Effector memory CD4-positive, alpha-beta T cell (primary cell): ENCODE results near the gene TUBA3C.

Experiments
- DNase-seq, 3 donors: peaks; one replicate each; pipeline ENCODE4 v3.0.0-alpha.2; 2020
- H3K27ac ChIP-seq: 2 replicates; pipeline ENCODE4 v1.7.0; 2013; ENCODE audit warnings: mild to moderate bottlenecking, low read length, moderate library complexity; ENCODE audit not compliant: insufficient read depth, poor library complexity, severe bottlenecking
- H3K27me3 ChIP-seq: replicated peaks from 2 replicates; pipeline ENCODE4 v1.7.0; 2013; ENCODE audit warnings: mild to moderate bottlenecking, low read length; ENCODE audit not compliant: insufficient read depth, control insufficient read depth, poor library complexity, severe bottlenecking
- H3K36me3 ChIP-seq: 2 replicates; pipeline ENCODE4 v1.7.0; 2013; ENCODE audit warnings: mild to moderate bottlenecking, low read length, moderate library complexity; ENCODE audit not compliant: control insufficient read depth, insufficient read depth
- H3K4me1 ChIP-seq: 2 replicates; pipeline ENCODE4 v1.7.0; 2013; ENCODE audit warnings: low read length, mild to moderate bottlenecking; ENCODE audit not compliant: control insufficient read depth, insufficient read depth, poor library complexity, severe bottlenecking
- H3K4me3 ChIP-seq: 2 replicates; pipeline ENCODE4 v1.7.0; 2013; ENCODE audit warnings: low read length, low read depth, mild to moderate bottlenecking; ENCODE audit not compliant: insufficient read depth, poor library complexity, severe bottlenecking
- H3K9me3 ChIP-seq: 2 replicates; pipeline ENCODE4 v1.7.0; 2013; ENCODE audit warnings: mild to moderate bottlenecking, low read length, moderate library complexity; ENCODE audit not compliant: control insufficient read depth

TUBA3C gene

GRCh38 chr13:19169496-19169895 lies 12.1 kb downstream of the TUBA3C start:
- no peak for DNase-seq
- H3K4me3 ChIP-seq: no peak overlapping the region
- no peak overlapping the region for H3K27ac ChIP-seq
- no peaks in the 10 kb centered on the region for H3K27me3 ChIP-seq
- H3K4me1 ChIP-seq: no peaks in the 10 kb centered on the region
- H3K36me3 ChIP-seq: no peaks in the 10 kb centered on the region
- no peaks in the 10 kb centered on the region for H3K9me3 ChIP-seq

- no peaks in the 10 kb centered on the region for H3K4me1 ChIP-seq
- H3K27ac ChIP-seq: no peak overlapping the region
Measured at GRCh38 chr13:19161308-19161707, 20.3 kb downstream of the TUBA3C start.

GRCh38 chr13:19159761-19160420 lies 21.7 kb downstream of the TUBA3C start:
- Histone ChIP-seq H3K9me3 (no peaks in the 10 kb centered on the region), H3K36me3 (no peaks in the 10 kb centered on the region), H3K27ac (no peak overlapping the region)

More at GRCh38 chr13:19161308-19161707, 20.3 kb downstream of the TUBA3C start:
- no peaks in the 10 kb centered on the region for H3K9me3 ChIP-seq
- no peaks in the 10 kb centered on the region for H3K36me3 ChIP-seq
- no peaks in the 10 kb centered on the region for H3K27me3 ChIP-seq
- no peak for DNase-seq
- H3K4me3 ChIP-seq: no peak overlapping the region

GRCh38 chr13:19159181-19159580 lies 22.4 kb downstream of the TUBA3C start:
- no peaks in the 10 kb centered on the region for H3K4me1 ChIP-seq
- H3K27ac ChIP-seq: no peak overlapping the region
- H3K27me3 ChIP-seq: no peaks in the 10 kb centered on the region
- no peaks in the 10 kb centered on the region for H3K36me3 ChIP-seq
- H3K4me3 ChIP-seq: no peak overlapping the region
- H3K9me3 ChIP-seq: no peaks in the 10 kb centered on the region
- no peak for DNase-seq

More at GRCh38 chr13:19159761-19160420, 21.7 kb downstream of the TUBA3C start:
- Histone ChIP-seq H3K4me1 (no peaks in the 10 kb centered on the region), H3K4me3 (no peak overlapping the region), H3K27me3 (no peaks in the 10 kb centered on the region)
- DNase-seq: no peak

- no peaks in the 10 kb centered on the region for H3K9me3 ChIP-seq
Measured at GRCh38 chr13:19158526-19159174, 23.0 kb downstream of the TUBA3C start.

GRCh38 chr13:19158006-19158405 lies 23.6 kb downstream of the TUBA3C start:
- no peaks in the 10 kb centered on the region for H3K36me3 ChIP-seq
- no peaks in the 10 kb centered on the region for H3K9me3 ChIP-seq
- no peaks in the 10 kb centered on the region for H3K4me1 ChIP-seq
- no peak overlapping the region for H3K4me3 ChIP-seq
- no peaks in the 10 kb centered on the region for H3K27me3 ChIP-seq
- DNase-seq: no peak
- H3K27ac ChIP-seq: no peak overlapping the region

More at GRCh38 chr13:19158526-19159174, 23.0 kb downstream of the TUBA3C start:
- no peak for DNase-seq
- no peaks in the 10 kb centered on the region for H3K36me3 ChIP-seq
- no peak overlapping the region for H3K4me3 ChIP-seq
- no peaks in the 10 kb centered on the region for H3K4me1 ChIP-seq
- no peak overlapping the region for H3K27ac ChIP-seq
- no peaks in the 10 kb centered on the region for H3K27me3 ChIP-seq

GRCh38 chr13:19157461-19157860 lies 24.2 kb downstream of the TUBA3C start:
- Histone ChIP-seq H3K4me1 (no peaks in the 10 kb centered on the region), H3K9me3 (no peaks in the 10 kb centered on the region), H3K27ac (no peak overlapping the region), H3K36me3 (no peaks in the 10 kb centered on the region), H3K27me3 (no peaks in the 10 kb centered on the region), H3K4me3 (no peak overlapping the region)
- DNase-seq: no peak

- H3K27me3 ChIP-seq: no peaks in the 10 kb centered on the region
- no peaks in the 10 kb centered on the region for H3K4me1 ChIP-seq
- H3K36me3 ChIP-seq: no peaks in the 10 kb centered on the region
- no peak for DNase-seq
- H3K4me3 ChIP-seq: no peak overlapping the region
- H3K9me3 ChIP-seq: no peaks in the 10 kb centered on the region
- H3K27ac ChIP-seq: no peak overlapping the region
Measured at GRCh38 chr13:19156013-19156825, 25.4 kb downstream of the TUBA3C start.

- H3K27me3 ChIP-seq: no peaks in the 10 kb centered on the region
- no peak overlapping the region for H3K27ac ChIP-seq
- no peaks in the 10 kb centered on the region for H3K4me1 ChIP-seq
- H3K36me3 ChIP-seq: no peaks in the 10 kb centered on the region
- no peak overlapping the region for H3K4me3 ChIP-seq
- no peak for DNase-seq
- H3K9me3 ChIP-seq: no peaks in the 10 kb centered on the region
Measured at GRCh38 chr13:19155321-19155861, 26.2 kb downstream of the TUBA3C start.
